GM10248 (cell line): ENCODE measurements around the gene MT1B.

Experiments
- CTCF ChIA-PET: fragments of 300-600 bp; sonication (Branson Sonifier 250); formaldehyde crosslinking; extraction: SDS; loops from one replicate; lab custom pipeline; 2021; ENCODE audit warnings: antibody characterized with exemption; lab: Yijun Ruan, JAX
- POLR2A ChIA-PET: fragments of 350-650 bp; sonication (Branson Sonifier 250); formaldehyde crosslinking; extraction: SDS; loops from one replicate; lab custom pipeline; 2020; ENCODE audit warnings: antibody characterized with exemption; lab: Yijun Ruan, JAX
- DNase-seq: peaks from one replicate; pipeline ENCODE4 v3.0.0; 2012; ENCODE audit errors: extremely low spot score
- TF ChIP-seq, protein P1 (sequence below): IDR thresholded peaks from 2 replicates; pipeline ENCODE4 v1.5.1; 2012; ENCODE audit warnings: mild to moderate bottlenecking, low read depth; ENCODE audit errors: extremely low read depth, missing control alignments, control extremely low read depth

MT1B gene

DNA sequence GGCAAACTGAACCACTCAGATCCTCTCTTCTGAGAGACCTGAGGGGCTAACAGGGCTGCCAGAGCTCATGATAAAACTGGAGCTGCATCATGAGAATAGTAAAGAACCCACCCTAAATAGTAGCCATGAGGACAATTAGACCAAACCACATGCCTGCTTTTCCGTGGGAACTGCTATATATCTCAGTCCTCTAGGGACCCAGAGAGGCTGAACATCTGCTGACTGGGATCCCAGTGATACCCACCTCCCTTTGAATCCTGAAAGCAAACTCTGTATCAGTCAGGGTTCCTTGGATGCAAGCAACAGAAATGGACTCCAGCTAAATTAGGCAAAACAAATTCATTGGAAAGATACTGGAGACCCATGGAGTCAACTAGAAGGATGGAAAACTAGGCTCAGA, 37.1 kb downstream of the MT1B start:
- ChIA-PET CTCF (interaction anchor here (1.1 to 3.0 kb wide), 3 partner anchors 9 to 15 kb away, joined by 3 to 16 read pairs (median 7); no protein-coding TSS in a partner anchor), POLR2A (no interaction called here)
- TF ChIP-seq, protein P1, sequence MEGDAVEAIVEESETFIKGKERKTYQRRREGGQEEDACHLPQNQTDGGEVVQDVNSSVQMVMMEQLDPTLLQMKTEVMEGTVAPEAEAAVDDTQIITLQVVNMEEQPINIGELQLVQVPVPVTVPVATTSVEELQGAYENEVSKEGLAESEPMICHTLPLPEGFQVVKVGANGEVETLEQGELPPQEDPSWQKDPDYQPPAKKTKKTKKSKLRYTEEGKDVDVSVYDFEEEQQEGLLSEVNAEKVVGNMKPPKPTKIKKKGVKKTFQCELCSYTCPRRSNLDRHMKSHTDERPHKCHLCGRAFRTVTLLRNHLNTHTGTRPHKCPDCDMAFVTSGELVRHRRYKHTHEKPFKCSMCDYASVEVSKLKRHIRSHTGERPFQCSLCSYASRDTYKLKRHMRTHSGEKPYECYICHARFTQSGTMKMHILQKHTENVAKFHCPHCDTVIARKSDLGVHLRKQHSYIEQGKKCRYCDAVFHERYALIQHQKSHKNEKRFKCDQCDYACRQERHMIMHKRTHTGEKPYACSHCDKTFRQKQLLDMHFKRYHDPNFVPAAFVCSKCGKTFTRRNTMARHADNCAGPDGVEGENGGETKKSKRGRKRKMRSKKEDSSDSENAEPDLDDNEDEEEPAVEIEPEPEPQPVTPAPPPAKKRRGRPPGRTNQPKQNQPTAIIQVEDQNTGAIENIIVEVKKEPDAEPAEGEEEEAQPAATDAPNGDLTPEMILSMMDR: no peak
- no peak for DNase-seq

DNA sequence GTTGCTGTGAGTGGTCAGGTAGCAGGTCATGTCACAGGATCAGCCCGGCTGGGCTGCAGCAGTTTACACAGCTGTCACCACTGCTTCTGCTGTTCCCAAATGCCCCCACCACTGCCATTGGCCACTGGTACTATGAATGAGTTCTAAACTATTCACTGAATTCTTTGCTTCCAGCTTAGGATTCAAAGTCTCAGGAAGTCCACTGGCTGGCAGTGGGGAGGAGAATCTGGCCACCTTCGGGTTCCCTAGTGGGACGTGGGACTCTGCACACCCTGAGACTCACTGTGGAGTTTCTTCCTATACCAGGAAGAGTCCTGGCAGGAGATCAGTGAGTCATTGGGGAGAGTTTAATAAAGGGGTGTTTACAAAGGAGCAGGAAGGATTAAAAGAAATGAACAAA, 37.5 kb downstream of the MT1B start:
- ChIA-PET CTCF (interaction anchor here (1.1 to 3.0 kb wide), 3 partner anchors 9 to 16 kb away, joined by 3 to 16 read pairs (median 7); no protein-coding TSS in a partner anchor), POLR2A (no interaction called here)
- TF ChIP-seq, protein P1: no peak
- DNase-seq: no peak

DNA sequence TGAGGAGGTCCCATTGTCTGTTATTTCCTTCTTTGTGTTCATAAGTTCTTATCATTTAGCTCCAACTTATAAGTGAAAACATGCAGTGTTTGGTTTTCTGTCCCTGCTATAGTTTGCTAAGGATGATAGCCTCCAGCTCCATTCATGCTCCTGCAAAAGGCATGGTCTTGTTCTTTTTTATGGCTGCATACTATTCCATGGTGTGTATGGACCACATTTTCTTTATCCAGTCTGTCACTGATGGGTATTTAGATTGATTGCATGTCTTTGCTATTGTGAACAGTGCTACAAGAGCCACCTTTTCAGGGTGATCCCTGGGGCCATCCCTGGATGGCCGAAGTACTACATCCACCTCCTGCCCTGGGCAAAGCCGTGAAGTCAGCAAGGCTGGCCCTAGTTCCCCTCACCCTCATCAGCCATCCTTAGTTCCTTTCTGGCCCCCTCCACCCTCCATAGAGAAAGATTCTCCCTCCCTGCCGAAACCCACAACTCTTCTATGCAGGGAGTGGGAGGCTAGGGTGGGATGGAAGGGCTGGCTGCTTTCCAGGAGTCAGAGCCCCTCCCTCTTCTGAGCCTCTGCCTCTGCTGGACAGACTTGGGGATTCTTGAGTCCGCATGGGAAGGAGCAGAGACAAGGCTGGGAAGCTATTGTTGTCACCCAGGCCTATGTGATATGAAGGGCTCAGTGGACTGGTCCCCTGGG, 38.9 kb downstream of the MT1B start:
- TF ChIP-seq, protein P1: no peak

GRCh38 chr16:56691885-56692284, 40.2 kb downstream of the MT1B start:
- POLR2A ChIA-PET: no interaction called here
- DNase-seq: no peak
- CTCF ChIA-PET: no interaction called here
- TF ChIP-seq, protein P1: no peak

More for the DNA sequence above, 38.9 kb downstream of the MT1B start:
- DNase-seq: no peak
- CTCF ChIA-PET: interaction anchor here (2.2 to 3.0 kb wide), 2 partner anchors 11 to 17 kb away, joined by 7 to 16 read pairs; no protein-coding TSS in a partner anchor
- POLR2A ChIA-PET: no interaction called here

- CTCF ChIA-PET: interaction anchor here (1.1 to 1.7 kb wide), 4 partner anchors 14 to 119 kb away, joined by 3 to 5 read pairs (median 4); no protein-coding TSS in a partner anchor
- TF ChIP-seq, protein P1: no peak
- no peak for DNase-seq
- POLR2A ChIA-PET: no interaction called here
Measured at GRCh38 chr16:56695246-56695645, 43.6 kb downstream of the MT1B start.

GRCh38 chr16:56697456-56698155, 45.9 kb downstream of the MT1B start:
- DNase-seq: no peak
- ChIA-PET CTCF (interaction anchor here (1.0 to 1.6 kb wide), 4 partner anchors 9 to 183 kb away, joined by 3 to 13 read pairs (median 4); no protein-coding TSS in a partner anchor), POLR2A (interaction anchor here (0.7 kb wide), 1 partner anchor 325 kb away, joined by 12 read pairs; no protein-coding TSS in a partner anchor)
- TF ChIP-seq, protein P1: no peak
